ENCODE data around the gene ACOXL.

The ACOXL gene

GRCh38 chr2:111164078-111164477 lies 431.7 kb downstream of the ACOXL start:
- no peak overlapping the region for H3K4me3 ChIP-seq (ENCODE audit: low read length)
- no peak for TF ChIP-seq CTCF (IDR thresholded peaks at IDR 0.05; ENCODE audit: insufficient read depth, low read depth, low read length, missing control alignments)
- no peak for DNase-seq (ENCODE audit: low read depth)

DNA sequence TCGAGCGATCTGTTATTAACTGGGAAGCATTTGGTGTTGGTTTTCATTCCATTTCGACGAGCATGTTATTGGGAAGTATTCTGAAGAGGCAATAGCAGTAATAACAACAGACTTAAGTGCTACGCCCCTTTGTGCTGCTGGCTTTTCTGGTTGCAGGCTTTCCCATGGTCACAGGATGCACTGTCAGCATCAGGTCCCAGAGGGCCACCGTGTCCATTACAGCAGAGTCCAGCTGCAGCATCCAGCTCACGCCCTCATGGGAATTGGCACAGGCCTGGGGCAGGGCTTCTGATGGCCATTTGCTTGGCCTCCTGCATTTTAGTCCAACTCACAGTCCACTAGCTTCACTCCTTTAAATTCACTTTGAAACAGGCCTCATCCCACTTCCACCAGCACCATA lies 432.7 kb downstream of the ACOXL start:
- no peak for TF ChIP-seq CTCF (IDR thresholded peaks at IDR 0.05; ENCODE audit: insufficient read depth, low read depth, low read length, missing control alignments)
- no peak for DNase-seq (ENCODE audit: low read depth)
- H3K4me3 ChIP-seq (ENCODE audit: low read length): no peak overlapping the region

DNA sequence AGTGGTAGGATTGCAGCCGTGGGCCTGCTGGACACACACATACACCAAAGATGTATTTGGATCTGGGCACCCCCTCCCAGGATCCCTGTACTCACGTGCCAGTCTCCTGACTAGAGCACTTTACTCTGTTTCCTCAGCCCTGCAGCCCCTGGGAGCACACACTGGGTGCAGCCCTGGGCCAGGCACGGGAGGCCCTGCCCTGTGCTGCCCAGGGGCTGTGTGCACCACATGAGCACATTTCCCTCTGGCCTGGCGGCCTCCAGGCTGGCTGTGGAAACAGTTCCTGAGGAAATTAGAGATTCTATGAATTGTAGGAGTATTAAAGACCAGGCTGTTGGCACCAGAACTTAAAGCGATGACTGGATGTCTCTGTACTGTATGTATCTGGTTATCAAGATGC lies 433.7 kb downstream of the ACOXL start:
- no peak for TF ChIP-seq CTCF (IDR thresholded peaks at IDR 0.05; ENCODE audit: insufficient read depth, low read depth, low read length, missing control alignments)
- DNase-seq (ENCODE audit: low read depth): no peak
- H3K4me3 ChIP-seq (ENCODE audit: low read length): no peak overlapping the region

DNA sequence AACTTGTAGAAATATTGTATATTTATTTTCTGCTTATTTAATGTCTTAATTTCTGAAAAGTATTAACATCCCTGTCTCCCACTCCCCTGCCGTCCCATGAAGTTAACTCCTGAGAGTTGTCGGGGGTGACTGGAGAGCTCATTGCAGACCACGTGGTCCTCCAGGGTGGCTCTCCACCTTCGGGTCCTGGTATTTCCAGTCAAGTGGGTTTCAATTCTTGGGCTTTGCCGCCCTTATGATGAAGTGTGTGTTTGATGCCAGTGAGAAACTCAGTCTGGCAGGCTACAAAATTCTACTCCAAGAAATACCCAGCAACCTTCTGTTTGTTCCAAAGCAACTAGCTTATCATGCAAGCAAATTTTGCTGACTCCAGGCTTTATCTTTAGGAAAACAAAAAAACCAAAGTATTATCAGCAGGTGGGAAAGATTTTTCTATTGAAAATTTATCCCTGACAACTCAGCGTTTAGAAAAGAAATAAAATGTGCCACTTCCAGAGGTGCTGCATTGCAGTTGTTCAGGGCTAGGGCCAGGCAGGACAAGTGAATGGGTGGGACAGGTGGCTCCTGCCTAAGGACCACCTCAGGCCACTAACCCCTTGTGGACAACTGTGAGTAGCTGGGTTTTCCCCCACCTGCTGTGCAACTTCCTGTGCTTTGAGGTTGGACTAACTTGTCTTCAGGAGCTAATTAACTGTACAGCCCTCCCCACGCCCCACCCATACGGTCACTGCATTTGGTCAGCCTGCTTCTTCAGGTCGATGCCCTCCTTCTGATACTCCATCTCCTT lies 434.9 kb downstream of the ACOXL start:
- DNase-seq (ENCODE audit: low read depth): no peak
- no peak overlapping the region for H3K4me3 ChIP-seq (ENCODE audit: low read length)
- TF ChIP-seq CTCF (IDR thresholded peaks at IDR 0.05; ENCODE audit: insufficient read depth, low read depth, low read length, missing control alignments): no peak

DNA sequence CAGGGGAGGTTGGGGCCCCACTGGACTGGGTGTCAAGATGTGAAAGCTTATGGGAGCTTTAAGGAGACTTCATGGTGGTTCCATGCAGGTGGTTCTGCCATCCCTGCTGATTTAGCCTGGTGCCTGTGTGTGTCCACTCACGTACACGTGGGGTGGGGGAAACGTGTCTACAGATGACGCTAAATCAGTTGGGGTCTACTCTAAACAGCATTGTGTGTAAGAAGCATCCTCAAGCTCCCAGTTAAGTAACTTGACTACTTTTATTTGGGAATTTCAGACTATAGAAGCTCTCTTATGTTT lies 435.4 kb downstream of the ACOXL start:
- DNase-seq (ENCODE audit: low read depth): no peak
- no peak overlapping the region for H3K4me3 ChIP-seq (ENCODE audit: low read length)
- no peak for TF ChIP-seq CTCF (IDR thresholded peaks at IDR 0.05; ENCODE audit: insufficient read depth, low read depth, low read length, missing control alignments)

Data from epithelial cell of esophagus (primary cell).